ENCODE results near the gene FCER1G. TPM values are rescaled to one million over a fixed set of nuclear protein-coding genes. Genes with fewer than 3 reads are reported as not detected.

Gene FCER1G
- total and polyA plus RNA-seq, 2 experiments from 2014 or later, result 4.3 to 4.8 TPM

- H3K79me2 ChIP-seq, result peaks cover 17% of the 10 kb centered on the region
- H4K20me1 ChIP-seq (ENCODE audit: insufficient read depth, poor library complexity, severe bottlenecking), result no peaks in the 10 kb centered on the region
- TF ChIP-seq, protein P1, sequence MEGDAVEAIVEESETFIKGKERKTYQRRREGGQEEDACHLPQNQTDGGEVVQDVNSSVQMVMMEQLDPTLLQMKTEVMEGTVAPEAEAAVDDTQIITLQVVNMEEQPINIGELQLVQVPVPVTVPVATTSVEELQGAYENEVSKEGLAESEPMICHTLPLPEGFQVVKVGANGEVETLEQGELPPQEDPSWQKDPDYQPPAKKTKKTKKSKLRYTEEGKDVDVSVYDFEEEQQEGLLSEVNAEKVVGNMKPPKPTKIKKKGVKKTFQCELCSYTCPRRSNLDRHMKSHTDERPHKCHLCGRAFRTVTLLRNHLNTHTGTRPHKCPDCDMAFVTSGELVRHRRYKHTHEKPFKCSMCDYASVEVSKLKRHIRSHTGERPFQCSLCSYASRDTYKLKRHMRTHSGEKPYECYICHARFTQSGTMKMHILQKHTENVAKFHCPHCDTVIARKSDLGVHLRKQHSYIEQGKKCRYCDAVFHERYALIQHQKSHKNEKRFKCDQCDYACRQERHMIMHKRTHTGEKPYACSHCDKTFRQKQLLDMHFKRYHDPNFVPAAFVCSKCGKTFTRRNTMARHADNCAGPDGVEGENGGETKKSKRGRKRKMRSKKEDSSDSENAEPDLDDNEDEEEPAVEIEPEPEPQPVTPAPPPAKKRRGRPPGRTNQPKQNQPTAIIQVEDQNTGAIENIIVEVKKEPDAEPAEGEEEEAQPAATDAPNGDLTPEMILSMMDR (IDR thresholded peaks at IDR 0.05; ENCODE audit: poor library complexity), result no peak
- TF ChIP-seq EZH2 (IDR thresholded peaks at IDR 0.05; ENCODE audit: borderline replicate concordance) (no peak), EZH2phosphoT487 (IDR thresholded peaks at IDR 0.05; ENCODE audit: low read depth, severe bottlenecking, unreplicated experiment) (no peak)
- no peaks in the 10 kb centered on the region for H3K27me3 ChIP-seq
- H3K4me3 ChIP-seq, result no peak overlapping the region
- H3K9me2 ChIP-seq (replicated peaks; ENCODE audit: insufficient read depth), result no peaks in the 10 kb centered on the region
- H3K36me3 ChIP-seq (replicated peaks; ENCODE audit: insufficient read depth, low read depth), result no peaks in the 10 kb centered on the region
- DNase-seq (ENCODE audit: low spot score), result no peak
- H3K4me1 ChIP-seq (ENCODE audit: insufficient read depth), result peaks cover 8% of the 10 kb centered on the region
- H3K9me3 ChIP-seq (ENCODE audit: low read depth), result no peaks in the 10 kb centered on the region
- no peak overlapping the region for H3K4me2 ChIP-seq
- no peak overlapping the region for H3K27ac ChIP-seq
- H2AFZ ChIP-seq, result no peak overlapping the region
- WGBS (ENCODE audit: low lambda C conversion rate, missing lambda C conversion rate), result 79% methylated on average over 1 of the region's 1 CpG
Measured at GRCh38 chr1:161172349-161172748, 42.7 kb upstream of the FCER1G start.

GRCh38 chr1:161172776-161173376 lies 42.2 kb upstream of the FCER1G start:
- Histone ChIP-seq H4K20me1 (ENCODE audit: insufficient read depth, poor library complexity, severe bottlenecking) (no peaks in the 10 kb centered on the region), H3K9me2 (replicated peaks; ENCODE audit: insufficient read depth) (no peaks in the 10 kb centered on the region), H2AFZ (no peak overlapping the region), H3K4me3 (no peak overlapping the region), H3K27me3 (no peaks in the 10 kb centered on the region), H3K4me2 (no peak overlapping the region), H3K79me2 (peaks cover 17% of the 10 kb centered on the region), H3K27ac (no peak overlapping the region), H3K4me1 (ENCODE audit: insufficient read depth) (peaks cover 8% of the 10 kb centered on the region), H3K9me3 (ENCODE audit: low read depth) (no peaks in the 10 kb centered on the region), H3K36me3 (replicated peaks; ENCODE audit: insufficient read depth, low read depth) (no peaks in the 10 kb centered on the region)
- 81% methylated on average over 3 of the region's 4 CpGs for WGBS (ENCODE audit: low lambda C conversion rate, missing lambda C conversion rate)
- TF ChIP-seq, protein P1 (IDR thresholded peaks at IDR 0.05; ENCODE audit: poor library complexity), result no peak
- TF ChIP-seq EZH2 (IDR thresholded peaks at IDR 0.05; ENCODE audit: borderline replicate concordance), result no peak
- TF ChIP-seq EZH2phosphoT487 (IDR thresholded peaks at IDR 0.05; ENCODE audit: low read depth, severe bottlenecking, unreplicated experiment), result no peak
- no peak for DNase-seq (ENCODE audit: low spot score)

- Histone ChIP-seq H3K4me1 (ENCODE audit: insufficient read depth) (peaks cover 8% of the 10 kb centered on the region), H3K4me2 (no peak overlapping the region), H3K4me3 (no peak overlapping the region), H3K9me2 (replicated peaks; ENCODE audit: insufficient read depth) (no peaks in the 10 kb centered on the region), H3K9me3 (ENCODE audit: low read depth) (no peaks in the 10 kb centered on the region), H3K27ac (no peak overlapping the region), H3K36me3 (replicated peaks; ENCODE audit: insufficient read depth, low read depth) (no peaks in the 10 kb centered on the region), H3K27me3 (no peaks in the 10 kb centered on the region), H3K79me2 (peaks cover 17% of the 10 kb centered on the region), H2AFZ (no peak overlapping the region), H4K20me1 (ENCODE audit: insufficient read depth, poor library complexity, severe bottlenecking) (no peaks in the 10 kb centered on the region)
- WGBS (ENCODE audit: low lambda C conversion rate, missing lambda C conversion rate), result 99% methylated on average over 11 of the region's 11 CpGs
- DNase-seq (ENCODE audit: low spot score), result no peak
- TF ChIP-seq EZH2phosphoT487 (IDR thresholded peaks at IDR 0.05; ENCODE audit: low read depth, severe bottlenecking, unreplicated experiment) (no peak), EZH2 (IDR thresholded peaks at IDR 0.05; ENCODE audit: borderline replicate concordance) (no peak)
- TF ChIP-seq, protein P1 (IDR thresholded peaks at IDR 0.05; ENCODE audit: poor library complexity), result no peak
Measured at GRCh38 chr1:161173711-161174110, 41.4 kb upstream of the FCER1G start.

All from hepatocyte (in vitro differentiated cells).